ENCODE data around the gene CTTNBP2.
A peak's percentile ranks its signal among the peaks of the same experiment; 100 is the strongest.

The CTTNBP2 gene

GRCh38 chr7:117892821-117893220 lies 19.6 kb upstream of the CTTNBP2 start:
- H3K9me3 ChIP-seq (ENCODE audit: control insufficient read depth, insufficient read depth, low read depth, low read length) = no peaks in the 10 kb centered on the region

GRCh38 chr7:117889611-117890010 lies 16.4 kb upstream of the CTTNBP2 start:
- peaks cover 23% of the 10 kb centered on the region for H3K4me1 ChIP-seq (ENCODE audit: control insufficient read depth, insufficient read depth, low read length)
- H3K27me3 ChIP-seq (ENCODE audit: control insufficient read depth, insufficient read depth, low read length) = no peaks in the 10 kb centered on the region
- H3K27ac ChIP-seq (ENCODE audit: low read depth, low read length) = no peak overlapping the region
- no peaks in the 10 kb centered on the region for H3K9me3 ChIP-seq (ENCODE audit: control insufficient read depth, insufficient read depth, low read depth, low read length)
- H3K9ac ChIP-seq (ENCODE audit: low read length) = no peak overlapping the region
- no peak overlapping the region for H3K4me3 ChIP-seq (ENCODE audit: low read depth, low read length)
- H3K36me3 ChIP-seq (ENCODE audit: control insufficient read depth, insufficient read depth, low read length) = no peaks in the 10 kb centered on the region

More at GRCh38 chr7:117892821-117893220, 19.6 kb upstream of the CTTNBP2 start:
- Histone ChIP-seq H3K36me3 (ENCODE audit: control insufficient read depth, insufficient read depth, low read length) (no peaks in the 10 kb centered on the region), H3K27me3 (ENCODE audit: control insufficient read depth, insufficient read depth, low read length) (no peaks in the 10 kb centered on the region), H3K9ac (ENCODE audit: low read length) (no peak overlapping the region), H3K4me1 (ENCODE audit: control insufficient read depth, insufficient read depth, low read length) (peaks cover 17% of the 10 kb centered on the region), H3K27ac (ENCODE audit: low read depth, low read length) (no peak overlapping the region), H3K4me3 (ENCODE audit: low read depth, low read length) (no peak overlapping the region)

GRCh38 chr7:117888627-117889026 lies 15.4 kb upstream of the CTTNBP2 start:
- Histone ChIP-seq H3K9ac (ENCODE audit: low read length) (no peak overlapping the region), H3K4me1 (ENCODE audit: control insufficient read depth, insufficient read depth, low read length) (peaks cover 23% of the 10 kb centered on the region), H3K4me3 (ENCODE audit: low read depth, low read length) (no peak overlapping the region), H3K27ac (ENCODE audit: low read depth, low read length) (peak overlapping the region; percentile 2; the same call in 1 of the 2 replicates), H3K9me3 (ENCODE audit: control insufficient read depth, insufficient read depth, low read depth, low read length) (no peaks in the 10 kb centered on the region), H3K36me3 (ENCODE audit: control insufficient read depth, insufficient read depth, low read length) (no peaks in the 10 kb centered on the region), H3K27me3 (ENCODE audit: control insufficient read depth, insufficient read depth, low read length) (no peaks in the 10 kb centered on the region)

- Histone ChIP-seq H3K4me1 (ENCODE audit: control insufficient read depth, insufficient read depth, low read length) (peaks cover 3% of the 10 kb centered on the region; the same call in 1 of the 2 replicates), H3K27ac (ENCODE audit: low read depth, low read length) (no peak overlapping the region), H3K9me3 (ENCODE audit: control insufficient read depth, insufficient read depth, low read depth, low read length) (no peaks in the 10 kb centered on the region), H3K36me3 (ENCODE audit: control insufficient read depth, insufficient read depth, low read length) (no peaks in the 10 kb centered on the region), H3K27me3 (ENCODE audit: control insufficient read depth, insufficient read depth, low read length) (no peaks in the 10 kb centered on the region), H3K4me3 (ENCODE audit: low read depth, low read length) (no peak overlapping the region), H3K9ac (ENCODE audit: low read length) (no peak overlapping the region)
These were observed 9.4 kb upstream of the CTTNBP2 start for GRCh38 chr7:117882594-117882993.

GRCh38 chr7:117876761-117877160 lies 3.5 kb upstream of the CTTNBP2 start:
- Histone ChIP-seq H3K9me3 (ENCODE audit: control insufficient read depth, insufficient read depth, low read depth, low read length) (no peaks in the 10 kb centered on the region), H3K9ac (ENCODE audit: low read length) (no peak overlapping the region), H3K4me3 (ENCODE audit: low read depth, low read length) (no peak overlapping the region), H3K27ac (ENCODE audit: low read depth, low read length) (no peak overlapping the region), H3K36me3 (ENCODE audit: control insufficient read depth, insufficient read depth, low read length) (no peaks in the 10 kb centered on the region), H3K27me3 (ENCODE audit: control insufficient read depth, insufficient read depth, low read length) (peaks cover 21% of the 10 kb centered on the region), H3K4me1 (ENCODE audit: control insufficient read depth, insufficient read depth, low read length) (peaks cover 23% of the 10 kb centered on the region; the same call in 1 of the 2 replicates)

GRCh38 chr7:117875566-117875965 lies 2.3 kb upstream of the CTTNBP2 start:
- H3K4me3 ChIP-seq (ENCODE audit: low read depth, low read length) = no peak overlapping the region
- no peaks in the 10 kb centered on the region for H3K9me3 ChIP-seq (ENCODE audit: control insufficient read depth, insufficient read depth, low read depth, low read length)
- no peaks in the 10 kb centered on the region for H3K36me3 ChIP-seq (ENCODE audit: control insufficient read depth, insufficient read depth, low read length)
- H3K4me1 ChIP-seq (ENCODE audit: control insufficient read depth, insufficient read depth, low read length) = peaks cover 30% of the 10 kb centered on the region; the same call in 1 of the 2 replicates
- H3K27ac ChIP-seq (ENCODE audit: low read depth, low read length) = no peak overlapping the region
- H3K27me3 ChIP-seq (ENCODE audit: control insufficient read depth, insufficient read depth, low read length) = peaks cover 26% of the 10 kb centered on the region
- no peak overlapping the region for H3K9ac ChIP-seq (ENCODE audit: low read length)

- H3K9ac ChIP-seq (ENCODE audit: low read length) = no peak overlapping the region
- H3K27me3 ChIP-seq (ENCODE audit: control insufficient read depth, insufficient read depth, low read length) = peaks cover 26% of the 10 kb centered on the region
- H3K36me3 ChIP-seq (ENCODE audit: control insufficient read depth, insufficient read depth, low read length) = no peaks in the 10 kb centered on the region
- no peaks in the 10 kb centered on the region for H3K9me3 ChIP-seq (ENCODE audit: control insufficient read depth, insufficient read depth, low read depth, low read length)
- H3K27ac ChIP-seq (ENCODE audit: low read depth, low read length) = no peak overlapping the region
- H3K4me3 ChIP-seq (ENCODE audit: low read depth, low read length) = peak overlapping the region; percentile 96
- H3K4me1 ChIP-seq (ENCODE audit: control insufficient read depth, insufficient read depth, low read length) = peaks cover 30% of the 10 kb centered on the region; the same call in 1 of the 2 replicates
These were observed 1.0 kb upstream of the CTTNBP2 start for GRCh38 chr7:117874191-117874700.

GRCh38 chr7:117872561-117873309 lies 506 bp downstream of the CTTNBP2 start:
- Histone ChIP-seq H3K36me3 (ENCODE audit: control insufficient read depth, insufficient read depth, low read length) (no peaks in the 10 kb centered on the region), H3K4me3 (ENCODE audit: low read depth, low read length) (peak overlapping the region; percentile 96), H3K4me1 (ENCODE audit: control insufficient read depth, insufficient read depth, low read length) (peaks cover 30% of the 10 kb centered on the region; the same call in 1 of the 2 replicates), H3K27me3 (ENCODE audit: control insufficient read depth, insufficient read depth, low read length) (peaks cover 26% of the 10 kb centered on the region), H3K27ac (ENCODE audit: low read depth, low read length) (no peak overlapping the region), H3K9ac (ENCODE audit: low read length) (peak overlapping the region; percentile 65), H3K9me3 (ENCODE audit: control insufficient read depth, insufficient read depth, low read depth, low read length) (no peaks in the 10 kb centered on the region)

- no peaks in the 10 kb centered on the region for H3K36me3 ChIP-seq (ENCODE audit: control insufficient read depth, insufficient read depth, low read length)
- H3K9ac ChIP-seq (ENCODE audit: low read length) = peak overlapping the region; percentile 65
- H3K9me3 ChIP-seq (ENCODE audit: control insufficient read depth, insufficient read depth, low read depth, low read length) = no peaks in the 10 kb centered on the region
- peak overlapping the region; percentile 96 for H3K4me3 ChIP-seq (ENCODE audit: low read depth, low read length)
- H3K27me3 ChIP-seq (ENCODE audit: control insufficient read depth, insufficient read depth, low read length) = peaks cover 26% of the 10 kb centered on the region
- H3K4me1 ChIP-seq (ENCODE audit: control insufficient read depth, insufficient read depth, low read length) = peaks cover 27% of the 10 kb centered on the region; the same call in 1 of the 2 replicates
- no peak overlapping the region for H3K27ac ChIP-seq (ENCODE audit: low read depth, low read length)
These were observed 1.3 kb downstream of the CTTNBP2 start for GRCh38 chr7:117871778-117872538.

GRCh38 chr7:117871401-117871777 lies 1.9 kb downstream of the CTTNBP2 start:
- H3K9ac ChIP-seq (ENCODE audit: low read length) = no peak overlapping the region
- no peak overlapping the region for H3K27ac ChIP-seq (ENCODE audit: low read depth, low read length)
- H3K9me3 ChIP-seq (ENCODE audit: control insufficient read depth, insufficient read depth, low read depth, low read length) = no peaks in the 10 kb centered on the region
- peak overlapping the region; percentile 96 for H3K4me3 ChIP-seq (ENCODE audit: low read depth, low read length)
- H3K4me1 ChIP-seq (ENCODE audit: control insufficient read depth, insufficient read depth, low read length) = peaks cover 21% of the 10 kb centered on the region; the same call in 1 of the 2 replicates
- no peaks in the 10 kb centered on the region for H3K36me3 ChIP-seq (ENCODE audit: control insufficient read depth, insufficient read depth, low read length)
- peaks cover 26% of the 10 kb centered on the region for H3K27me3 ChIP-seq (ENCODE audit: control insufficient read depth, insufficient read depth, low read length)
